Loucy (cell line): ENCODE measurements around the gene ARHGAP26.

Source experiments
- H2AFZ ChIP-seq: fragments of 200-600 bp; sonication (generic); 2 replicates; pipeline ENCODE4 v1.6.0; 2016; ENCODE audit warnings: antibody characterized with exemption, mild to moderate bottlenecking, low read length, moderate library complexity
- H3F3A ChIP-seq: fragments of 200-600 bp; 2 replicates; pipeline ENCODE4 v1.6.0; 2016; ENCODE audit warnings: antibody characterized with exemption, low read depth, mild to moderate bottlenecking
- H3K27me3 ChIP-seq: fragments of 200-600 bp; sonication (generic); 2 replicates; pipeline ENCODE4 v1.6.1; 2014; ENCODE audit warnings: low read length, mild to moderate bottlenecking; ENCODE audit not compliant: insufficient read depth, poor library complexity, severe bottlenecking
- H3K36me3 ChIP-seq: fragments of 200-600 bp; sonication (generic); 2 replicates; pipeline ENCODE4 v1.6.1; 2016; ENCODE audit warnings: low read length; ENCODE audit not compliant: insufficient read depth
- H3K4me1 ChIP-seq: fragments of 200-600 bp; sonication (generic); 2 replicates; pipeline ENCODE4 v1.5.1; 2014; ENCODE audit warnings: low read length, mild to moderate bottlenecking; ENCODE audit not compliant: insufficient read depth, poor library complexity, severe bottlenecking
- H3K4me2 ChIP-seq: fragments of 200-600 bp; sonication (generic); 2 replicates; pipeline ENCODE4 v1.6.0; 2014; ENCODE audit warnings: antibody characterized with exemption, low read length, low read depth, mild to moderate bottlenecking; ENCODE audit not compliant: poor library complexity, severe bottlenecking
- H3K4me3 ChIP-seq: fragments of 200-600 bp; sonication (generic); 2 replicates; pipeline ENCODE4 v1.5.1; 2014; ENCODE audit warnings: low read length, mild to moderate bottlenecking, mixed read lengths; ENCODE audit not compliant: poor library complexity, severe bottlenecking
- H3K79me2 ChIP-seq: fragments of 200-600 bp; sonication (generic); 2 replicates; pipeline ENCODE4 v1.6.1; 2014; ENCODE audit warnings: low read length; ENCODE audit not compliant: insufficient read depth
- H3K9ac ChIP-seq: fragments of 200-600 bp; sonication (generic); 2 replicates; pipeline ENCODE4 v1.6.0; 2014; ENCODE audit warnings: mild to moderate bottlenecking, low read depth, low read length, moderate library complexity; ENCODE audit not compliant: poor library complexity, severe bottlenecking
- H3K9me2 ChIP-seq: fragments of 200-600 bp; sonication (generic); replicated peaks from 2 replicates; pipeline ENCODE4 v1.6.1; 2016; ENCODE audit warnings: low read depth, low read length, mixed read lengths
- H3K9me3 ChIP-seq: fragments of 200-600 bp; sonication (generic); 2 replicates; pipeline ENCODE4 v1.6.1; 2014; ENCODE audit warnings: mild to moderate bottlenecking, antibody characterized with exemption, low read length, low read depth; ENCODE audit not compliant: insufficient read depth
- H4K20me1 ChIP-seq: fragments of 200-600 bp; sonication (generic); 2 replicates; pipeline ENCODE4 v1.6.0; 2014; ENCODE audit warnings: antibody characterized with exemption, low read length, mild to moderate bottlenecking; ENCODE audit not compliant: insufficient read depth, poor library complexity, severe bottlenecking
- EZH2phosphoT487 ChIP-seq: fragments of 200-600 bp; IDR thresholded peaks from 2 replicates; pipeline ENCODE4 v1.6.1; 2018; ENCODE audit warnings: antibody characterized with exemption, mild to moderate bottlenecking, moderate library complexity, borderline replicate concordance
- TF ChIP-seq, protein P1 (sequence below): fragments of 200-600 bp; sonication (generic); conservative IDR thresholded peaks from 2 replicates; pipeline ENCODE4 v1.5.1; 2014; ENCODE audit warnings: mild to moderate bottlenecking, antibody characterized with exemption, low read length

ARHGAP26 gene

GRCh38 chr5:143019614-143020515, 249.7 kb downstream of the ARHGAP26 start:
- no peak overlapping the region for H2AFZ ChIP-seq
- no peak overlapping the region for H3K9ac ChIP-seq
- peaks cover 3% of the 10 kb centered on the region; the same call in 1 of the 2 replicates for H3K36me3 ChIP-seq
- no peaks in the 10 kb centered on the region for H3K79me2 ChIP-seq
- no peaks in the 10 kb centered on the region; the same call in 1 of the 2 replicates for H3K9me3 ChIP-seq
- H3K4me1 ChIP-seq = no peaks in the 10 kb centered on the region
- no peak for TF ChIP-seq EZH2phosphoT487
- TF ChIP-seq, protein P1, sequence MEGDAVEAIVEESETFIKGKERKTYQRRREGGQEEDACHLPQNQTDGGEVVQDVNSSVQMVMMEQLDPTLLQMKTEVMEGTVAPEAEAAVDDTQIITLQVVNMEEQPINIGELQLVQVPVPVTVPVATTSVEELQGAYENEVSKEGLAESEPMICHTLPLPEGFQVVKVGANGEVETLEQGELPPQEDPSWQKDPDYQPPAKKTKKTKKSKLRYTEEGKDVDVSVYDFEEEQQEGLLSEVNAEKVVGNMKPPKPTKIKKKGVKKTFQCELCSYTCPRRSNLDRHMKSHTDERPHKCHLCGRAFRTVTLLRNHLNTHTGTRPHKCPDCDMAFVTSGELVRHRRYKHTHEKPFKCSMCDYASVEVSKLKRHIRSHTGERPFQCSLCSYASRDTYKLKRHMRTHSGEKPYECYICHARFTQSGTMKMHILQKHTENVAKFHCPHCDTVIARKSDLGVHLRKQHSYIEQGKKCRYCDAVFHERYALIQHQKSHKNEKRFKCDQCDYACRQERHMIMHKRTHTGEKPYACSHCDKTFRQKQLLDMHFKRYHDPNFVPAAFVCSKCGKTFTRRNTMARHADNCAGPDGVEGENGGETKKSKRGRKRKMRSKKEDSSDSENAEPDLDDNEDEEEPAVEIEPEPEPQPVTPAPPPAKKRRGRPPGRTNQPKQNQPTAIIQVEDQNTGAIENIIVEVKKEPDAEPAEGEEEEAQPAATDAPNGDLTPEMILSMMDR = no peak
- no peaks in the 10 kb centered on the region for H3K9me2 ChIP-seq
- no peaks in the 10 kb centered on the region for H4K20me1 ChIP-seq
- no peaks in the 10 kb centered on the region for H3K27me3 ChIP-seq
- no peaks in the 10 kb centered on the region for H3F3A ChIP-seq
- no peak overlapping the region for H3K4me2 ChIP-seq
- H3K4me3 ChIP-seq = no peak overlapping the region

- Histone ChIP-seq H2AFZ (no peak overlapping the region), H4K20me1 (no peaks in the 10 kb centered on the region), H3K27me3 (no peaks in the 10 kb centered on the region), H3K9me3 (no peaks in the 10 kb centered on the region; the same call in 1 of the 2 replicates), H3K36me3 (peaks cover 3% of the 10 kb centered on the region; the same call in 1 of the 2 replicates), H3K4me1 (no peaks in the 10 kb centered on the region), H3F3A (no peaks in the 10 kb centered on the region), H3K79me2 (no peaks in the 10 kb centered on the region), H3K9ac (no peak overlapping the region), H3K4me2 (no peak overlapping the region), H3K4me3 (no peak overlapping the region), H3K9me2 (no peaks in the 10 kb centered on the region)
- no peak for TF ChIP-seq EZH2phosphoT487
- TF ChIP-seq, protein P1 = no peak
Measured at GRCh38 chr5:143021595-143021994, 251.4 kb downstream of the ARHGAP26 start.

DNA sequence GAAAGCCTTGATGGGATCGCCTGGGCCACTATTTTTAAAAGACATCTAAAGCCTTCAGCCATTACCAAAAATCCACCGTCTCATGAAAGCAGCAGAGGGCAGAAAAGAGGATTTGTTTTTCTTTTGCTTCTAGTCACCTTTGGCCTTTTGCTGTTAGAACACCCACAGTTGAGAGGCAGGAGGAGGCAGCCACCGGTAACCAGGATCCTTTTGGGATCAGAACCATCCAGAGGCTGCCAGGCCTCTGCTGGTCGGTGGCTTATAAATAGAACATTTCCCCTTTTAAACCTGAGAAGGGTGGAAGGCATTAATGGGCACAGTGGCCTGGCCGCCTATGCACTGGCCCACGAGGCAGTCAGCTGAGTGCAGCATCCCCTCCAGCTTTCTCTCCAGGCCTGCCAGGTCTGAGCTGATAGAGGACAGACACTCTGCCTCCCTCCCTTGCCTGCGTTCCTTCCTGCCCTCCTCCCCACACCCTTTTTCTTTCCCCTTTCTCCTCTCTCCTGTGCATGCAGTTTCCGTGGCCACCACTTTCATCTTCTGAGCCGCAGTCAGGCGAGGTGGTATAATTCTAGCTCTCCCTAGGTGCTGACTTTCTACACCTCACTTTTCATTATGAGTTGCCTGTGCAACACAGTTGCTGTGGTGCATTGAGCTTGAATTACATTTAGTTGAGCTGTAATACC, 253.4 kb downstream of the ARHGAP26 start:
- Histone ChIP-seq H2AFZ (no peak overlapping the region), H3F3A (no peaks in the 10 kb centered on the region), H3K36me3 (no peaks in the 10 kb centered on the region), H3K4me2 (no peak overlapping the region), H3K27me3 (no peaks in the 10 kb centered on the region), H4K20me1 (no peaks in the 10 kb centered on the region), H3K9me3 (no peaks in the 10 kb centered on the region), H3K4me3 (no peak overlapping the region), H3K79me2 (no peaks in the 10 kb centered on the region), H3K4me1 (no peaks in the 10 kb centered on the region), H3K9ac (no peak overlapping the region), H3K9me2 (no peaks in the 10 kb centered on the region)
- TF ChIP-seq, protein P1 = no peak
- TF ChIP-seq EZH2phosphoT487 = no peak
